GM06990 (cell line): ENCODE results near the gene MAP7.
A peak's percentile ranks its signal among the peaks of the same experiment; 100 is the strongest.

ENCODE experiments used
- DNase-seq: peaks from one replicate; pipeline ENCODE4 v3.0.0-alpha.2; 2011; ENCODE audit not compliant: insufficient read length; ENCODE audit errors: extremely low read depth
- H3K27me3 ChIP-seq: replicated peaks from 2 replicates; pipeline ENCODE4 v1.6.0; 2011; ENCODE audit warnings: low read length; ENCODE audit not compliant: control insufficient read depth, insufficient read depth
- H3K36me3 ChIP-seq: 2 replicates; pipeline ENCODE4 v1.5.1; 2011; ENCODE audit warnings: low read length; ENCODE audit not compliant: control insufficient read depth, insufficient read depth
- H3K4me3 ChIP-seq: replicated peaks from 2 replicates; pipeline ENCODE4 v1.5.1; 2011; ENCODE audit warnings: low read depth, mild to moderate bottlenecking, control low read depth, low read length
- CTCF ChIP-seq: IDR thresholded peaks from 2 replicates; pipeline ENCODE4 v1.5.1; 2011; ENCODE audit warnings: low read length, control low read depth, mild to moderate bottlenecking, inconsistent platforms; ENCODE audit not compliant: insufficient read depth, poor library complexity, severe bottlenecking

Gene MAP7

GRCh38 chr6:136337121-136337520 is 213.1 kb downstream of the MAP7 start:
- no peaks in the 10 kb centered on the region; the same call in none of the 2 replicates for H3K27me3 ChIP-seq
- no peak for DNase-seq
- H3K4me3 ChIP-seq, result no peak overlapping the region
- no peaks in the 10 kb centered on the region for H3K36me3 ChIP-seq
- TF ChIP-seq CTCF, result no peak

- TF ChIP-seq CTCF, result no peak
- H3K4me3 ChIP-seq, result no peak overlapping the region
- H3K36me3 ChIP-seq, result no peaks in the 10 kb centered on the region
- no peak for DNase-seq
- no peaks in the 10 kb centered on the region; the same call in none of the 2 replicates for H3K27me3 ChIP-seq
Observed at GRCh38 chr6:136335736-136336363, 214.4 kb downstream of the MAP7 start.

GRCh38 chr6:136334853-136335252 is 215.4 kb downstream of the MAP7 start:
- TF ChIP-seq CTCF, result peak; percentile 25
- Histone ChIP-seq H3K36me3 (no peaks in the 10 kb centered on the region), H3K4me3 (no peak overlapping the region), H3K27me3 (no peaks in the 10 kb centered on the region; the same call in none of the 2 replicates)
- no peak for DNase-seq

- H3K36me3 ChIP-seq, result no peaks in the 10 kb centered on the region
- no peaks in the 10 kb centered on the region; the same call in none of the 2 replicates for H3K27me3 ChIP-seq
- no peak for TF ChIP-seq CTCF
- DNase-seq, result no peak
- H3K4me3 ChIP-seq, result no peak overlapping the region
Observed at GRCh38 chr6:136334465-136334846, 215.8 kb downstream of the MAP7 start.

- Histone ChIP-seq H3K4me3 (no peak overlapping the region), H3K27me3 (no peaks in the 10 kb centered on the region; the same call in none of the 2 replicates)
- DNase-seq, result no peak
Observed at GRCh38 chr6:136333824-136334464, 216.3 kb downstream of the MAP7 start.

More at GRCh38 chr6:136333824-136334464, 216.3 kb downstream of the MAP7 start:
- H3K36me3 ChIP-seq, result no peaks in the 10 kb centered on the region
- no peak for TF ChIP-seq CTCF
